RPMI7951 (cell line): Measurements from ENCODE around the gene RPS14. TPM values are rescaled to one million over a fixed set of nuclear protein-coding genes. Genes with fewer than 3 reads are reported as not detected.
"Not testable (repeated sequence)": the region's sequence is repeated elsewhere in the genome, so short reads cannot be mapped to it uniquely, and the experiment has no call there.

Experiments used
- DNase-seq: peaks from one replicate; pipeline ENCODE4 v3.0.0-alpha.2; 2012; ENCODE audit warnings: low read depth
- total RNA-seq: library from RNA; depleted of rRNA; stranded (reverse); fragments of >200 nt; shearing (Covaris generic); gene quantifications from 2 replicates; pipeline ENCODE4 v1.2.3, GENCODE V29; 2014

Gene RPS14
- total RNA-seq, 1 experiment from 2014 or later, result 2,147 TPM

- DNase-seq, result not testable (repeated sequence)
These were observed 35.4 kb downstream of the RPS14 start for GRCh38 chr5:150413902-150414790.

DNA sequence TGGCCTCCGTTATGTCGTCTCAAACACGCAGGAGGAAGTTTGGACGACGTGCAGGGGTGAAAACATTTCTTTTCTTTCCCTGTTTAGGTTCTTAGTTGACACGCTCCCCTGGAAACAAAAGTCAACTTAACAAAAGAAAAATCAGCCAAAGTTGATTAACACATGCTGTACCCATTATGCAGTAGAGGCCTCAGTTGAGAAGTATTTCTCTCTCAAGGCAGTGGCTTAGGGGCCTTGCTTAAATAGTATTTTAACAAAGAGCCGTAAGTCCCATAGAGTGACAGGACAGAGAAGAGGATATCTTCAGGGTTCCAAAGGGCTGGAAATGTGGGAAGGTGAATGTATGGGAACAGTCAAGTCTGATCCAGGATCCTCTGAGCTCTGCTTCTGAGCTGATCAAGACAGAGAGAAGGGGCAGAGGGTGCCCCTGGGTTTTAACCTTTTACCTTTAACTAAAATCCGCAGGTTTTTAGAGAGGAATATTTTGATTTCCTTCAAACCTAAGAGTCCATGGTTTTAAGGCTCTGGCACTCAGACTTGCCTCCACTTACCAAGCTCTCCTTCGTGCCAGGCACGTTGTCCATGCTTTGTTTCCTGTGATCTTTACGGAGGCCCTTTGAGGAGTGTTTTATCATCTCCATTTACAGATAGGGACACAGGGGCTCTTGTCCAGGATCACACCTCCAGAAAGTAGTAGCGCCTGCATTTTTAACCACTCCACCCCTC, 36.2 kb downstream of the RPS14 start:
- DNase-seq, result no peak

GRCh38 chr5:150412319-150413175, 37.0 kb downstream of the RPS14 start, which contains the start of gene CD74:
CD74 (minus strand) TSS chr5:150412910; CDS start chr5:150412749, 161 bp downstream.
- DNase-seq, result peak; percentile 37

DNA sequence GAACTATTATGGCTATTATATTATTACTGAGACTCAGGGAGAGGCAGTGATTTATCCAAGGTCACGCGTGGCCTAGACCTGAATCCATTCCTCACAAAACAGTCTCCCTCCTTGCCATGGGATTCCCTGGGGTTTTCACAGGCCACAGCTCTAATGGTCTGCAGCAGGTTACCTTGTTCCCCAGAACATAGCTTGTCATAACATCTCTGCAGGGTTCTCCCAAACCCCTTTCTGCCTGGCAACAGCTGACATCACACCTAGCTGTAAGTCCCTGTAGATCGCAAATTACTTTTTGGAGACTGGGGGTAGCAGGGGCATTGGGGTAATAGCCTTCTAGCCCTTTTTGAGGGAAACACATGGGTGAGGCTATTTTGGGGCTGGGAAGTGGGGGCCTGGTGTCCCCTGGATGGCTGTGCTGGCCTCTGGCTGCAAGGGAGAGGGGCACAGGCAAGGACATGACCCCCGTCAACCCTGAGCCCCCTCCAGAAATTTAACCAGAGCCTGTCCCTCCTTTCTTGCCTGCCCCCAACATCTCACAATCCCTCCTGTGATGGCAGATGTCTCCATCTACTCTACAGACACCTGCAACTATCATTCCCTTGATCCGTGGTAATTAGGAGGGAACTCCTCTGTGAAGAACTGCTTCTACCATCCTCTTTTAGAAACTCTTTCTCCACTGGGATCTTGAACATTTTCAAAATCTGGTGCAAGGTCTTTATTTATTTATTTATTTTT, 38.1 kb downstream of the RPS14 start:
- DNase-seq, result no peak

- DNase-seq, result peak; percentile 61
These were observed 38.9 kb downstream of the RPS14 start for GRCh38 chr5:150410524-150411244.

DNA sequence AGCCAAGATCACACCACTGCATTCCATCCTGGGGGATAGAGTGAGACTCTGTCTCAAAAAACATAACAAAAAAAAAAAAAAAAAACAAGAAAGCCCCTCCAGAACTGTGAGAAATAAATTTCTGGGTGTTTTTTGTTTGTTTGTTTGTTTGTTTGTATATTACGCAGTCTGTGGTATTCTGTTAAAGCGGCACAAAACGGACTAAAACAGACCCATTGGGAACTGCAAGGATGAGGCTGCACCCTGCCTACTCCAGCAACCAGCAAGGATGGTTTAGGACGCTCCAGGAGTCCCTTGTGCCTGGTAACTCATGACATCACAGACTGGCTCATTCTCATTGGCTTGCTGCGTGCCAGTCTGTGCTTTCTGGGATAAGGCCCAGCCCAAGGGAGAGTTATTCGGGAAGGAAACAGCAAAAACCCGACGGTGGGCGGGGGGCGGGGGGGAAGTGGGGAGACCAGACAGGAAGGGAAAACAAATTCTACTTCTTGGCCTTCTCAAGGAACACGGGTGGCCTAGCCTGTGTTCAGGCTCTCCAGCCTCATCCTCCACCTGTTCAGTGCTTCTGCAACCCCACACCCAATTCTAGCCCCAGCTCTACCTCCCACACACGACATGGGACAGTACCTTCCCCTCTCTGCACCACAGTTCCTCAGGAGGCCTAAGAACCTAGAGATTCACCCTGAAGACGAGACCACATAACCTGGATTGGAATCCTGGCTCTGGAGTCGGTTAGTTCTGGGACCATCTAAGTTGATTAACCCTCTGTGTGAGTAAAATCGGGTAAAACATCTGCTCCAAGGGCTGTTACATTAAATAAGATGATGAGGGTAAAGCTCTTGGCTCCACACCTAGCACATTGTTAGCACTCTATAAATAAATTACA, 39.7 kb downstream of the RPS14 start:
- peak; percentile 84 for DNase-seq

- DNase-seq, result no peak
These were observed 41.2 kb downstream of the RPS14 start for GRCh38 chr5:150408231-150408943.

- no peak for DNase-seq
These were observed 42.3 kb downstream of the RPS14 start for GRCh38 chr5:150407096-150407720.

- no peak for DNase-seq
These were observed 42.8 kb downstream of the RPS14 start for GRCh38 chr5:150406723-150407095.

DNA sequence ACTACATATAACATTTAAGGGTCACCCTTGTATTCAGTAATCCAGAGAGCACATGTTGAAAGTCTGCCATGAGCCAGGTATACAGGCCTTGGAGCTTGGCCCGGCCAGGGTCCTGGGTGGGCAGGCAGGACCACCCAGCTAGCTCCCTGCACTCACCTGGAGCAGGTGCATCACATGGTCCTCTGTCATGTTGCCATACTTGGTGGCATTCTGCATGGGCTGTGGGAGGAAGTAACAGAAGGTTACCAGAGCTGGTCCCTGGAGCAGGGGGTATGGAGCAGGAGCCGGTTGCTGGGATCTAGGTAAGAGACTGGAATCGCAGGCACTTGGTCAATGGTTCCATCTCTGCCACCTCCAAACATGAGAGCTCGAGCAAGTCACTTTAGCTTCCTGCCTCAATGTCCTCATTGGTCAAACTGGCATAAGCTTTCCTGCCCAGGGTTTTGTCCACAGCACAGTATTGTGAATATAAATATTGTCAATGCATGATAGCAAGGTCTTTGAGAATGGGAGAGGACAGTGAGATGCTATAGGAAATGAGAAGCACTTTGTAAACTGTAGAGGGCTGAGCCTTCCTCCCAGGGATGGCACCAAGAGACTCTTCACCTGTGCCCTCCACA, 43.3 kb downstream of the RPS14 start:
- DNase-seq, result no peak

GRCh38 chr5:150404941-150405816, 44.4 kb downstream of the RPS14 start:
- no peak for DNase-seq

DNA sequence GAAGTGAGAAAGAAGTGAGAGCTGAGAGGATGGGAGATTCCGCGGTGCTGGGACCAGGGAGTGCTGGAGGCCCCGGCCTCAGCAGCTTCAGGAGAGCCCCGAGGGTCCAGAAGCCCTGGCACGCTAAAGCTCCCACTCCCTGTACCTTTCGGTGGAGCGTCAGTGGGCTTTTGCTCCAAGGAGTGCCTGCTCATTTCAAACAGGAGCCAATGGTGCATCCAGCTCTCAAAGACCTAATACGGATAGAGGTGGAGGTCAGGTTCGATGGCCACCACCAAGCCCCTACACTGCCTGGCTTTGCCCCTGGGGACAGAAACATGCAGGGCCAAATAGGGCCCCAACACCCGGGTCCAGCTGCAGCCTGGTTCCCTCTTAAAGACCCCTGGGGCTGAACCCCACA, 45.0 kb downstream of the RPS14 start:
- DNase-seq, result no peak

- DNase-seq, result no peak
These were observed 45.4 kb downstream of the RPS14 start for GRCh38 chr5:150404121-150404520.

DNA sequence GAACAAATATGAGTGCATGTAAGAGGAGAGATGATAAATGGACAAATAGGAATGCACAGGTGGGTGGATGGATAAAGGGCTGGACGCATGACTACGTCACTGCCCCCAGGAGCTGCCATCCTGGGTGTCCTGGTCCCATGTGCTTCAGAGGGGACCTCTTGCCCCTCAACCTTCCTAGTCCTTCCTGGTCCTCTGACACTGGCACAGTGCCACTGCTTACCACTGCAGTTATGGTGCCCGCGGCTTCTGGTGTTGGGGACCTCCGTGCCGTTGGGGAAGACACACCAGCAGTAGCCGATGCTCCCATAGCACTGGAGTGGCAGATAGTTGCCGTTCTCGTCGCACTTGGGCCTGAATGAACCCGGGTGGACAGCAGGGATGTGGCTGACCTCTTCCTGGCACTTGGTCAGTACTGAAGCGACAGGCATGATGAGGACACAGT, 46.6 kb downstream of the RPS14 start:
- no peak for DNase-seq

DNA sequence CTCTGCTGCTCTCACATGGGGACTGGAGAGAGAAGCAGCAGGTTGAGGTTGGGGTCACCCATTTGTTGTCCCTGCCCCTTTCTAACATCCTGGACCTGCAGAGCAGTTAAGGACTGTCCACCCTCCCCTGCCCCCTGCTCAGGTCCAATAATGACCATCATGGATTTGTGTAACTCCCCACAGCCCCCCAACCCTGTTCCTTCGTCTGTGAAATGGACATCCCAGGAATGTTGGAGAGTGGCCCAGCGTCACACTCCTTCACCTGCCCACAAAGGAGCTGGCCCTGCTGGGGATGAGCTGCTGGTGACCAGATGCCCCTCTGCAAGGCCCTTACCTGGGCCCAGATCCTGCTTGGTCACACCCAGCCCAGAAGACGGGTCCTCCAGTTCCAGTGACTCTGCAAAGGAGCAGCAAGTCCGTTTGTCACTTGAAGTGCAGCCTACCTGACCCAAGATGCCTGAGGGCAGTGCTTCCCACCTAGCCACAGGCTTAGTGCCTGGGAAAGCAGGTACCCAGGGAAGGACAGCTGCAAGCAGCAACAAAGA, 47.2 kb downstream of the RPS14 start:
- no peak for DNase-seq

DNA sequence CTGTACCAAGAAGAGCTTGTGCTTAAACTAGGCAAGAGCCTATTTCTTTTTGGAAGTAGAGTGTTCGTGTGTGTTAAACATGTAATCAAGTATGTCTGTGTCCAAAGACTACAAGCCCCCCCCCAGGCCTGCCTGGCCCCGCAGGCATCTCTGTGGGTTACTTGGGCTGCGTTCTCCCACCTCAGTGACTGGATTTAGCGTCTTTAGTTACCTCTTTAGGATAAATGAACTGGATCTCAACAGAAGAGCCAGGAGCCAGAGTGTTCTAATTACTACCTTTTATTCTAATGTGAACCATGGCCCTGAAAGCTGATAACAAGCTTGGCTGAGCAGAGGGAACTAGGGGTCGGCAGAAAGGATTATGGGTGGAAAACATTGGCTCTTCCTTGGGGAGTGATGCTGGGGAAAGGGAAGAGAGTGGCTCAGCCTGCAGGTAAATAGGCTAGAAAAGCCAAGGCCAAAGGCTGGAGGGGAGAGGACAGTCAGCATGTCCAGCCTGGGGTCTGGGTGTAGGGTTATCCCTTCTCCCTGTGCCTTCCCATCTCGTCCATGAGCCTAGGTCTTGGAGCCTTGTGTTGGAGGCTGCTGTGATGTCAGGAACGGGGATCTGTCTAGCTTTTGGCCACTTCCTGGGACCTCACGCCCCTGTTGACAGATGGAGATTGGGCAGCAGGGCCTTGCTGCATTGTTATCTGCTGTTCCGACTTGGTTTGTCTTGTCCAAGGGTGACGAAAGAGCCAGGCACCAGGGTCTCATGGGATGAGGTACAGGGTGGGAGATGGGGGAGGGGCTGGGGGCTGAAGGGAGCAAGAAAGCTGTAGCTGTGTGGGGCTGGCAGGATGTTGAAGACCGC, 47.9 kb downstream of the RPS14 start:
- no peak for DNase-seq
